GM23248 (cell line): ENCODE data around the gene MELK.

ENCODE experiments used
- EZH2 ChIP-seq: fragments of 200-600 bp; sonication (generic); IDR thresholded peaks from 2 replicates; pipeline ENCODE4 v1.6.1; 2018; ENCODE audit warnings: antibody characterized with exemption, mild to moderate bottlenecking; ENCODE audit not compliant: insufficient read depth, poor library complexity, severe bottlenecking
- EZH2phosphoT487 ChIP-seq: fragments of 200-600 bp; sonication (generic); IDR thresholded peaks from 2 replicates; pipeline ENCODE4 v1.6.1; 2018; ENCODE audit warnings: antibody characterized with exemption, moderate library complexity, mild to moderate bottlenecking, low read depth; ENCODE audit not compliant: insufficient read depth

GRCh38 chr9:36716496-36716895 lies 143.8 kb downstream of the MELK start:
- TF ChIP-seq EZH2 (no peak), EZH2phosphoT487 (no peak)
